Thoracic aorta (tissue), 2 donors: Measurements from ENCODE around the gene UROC1. TPM values are rescaled to one million over a fixed set of nuclear protein-coding genes. Genes with fewer than 3 reads are reported as not detected.

Experiments used
- ATAC-seq: fragments of 150-250 bp; one replicate; pipeline ENCODE4 v1.8.0; 2017; ENCODE audit warnings: low read depth; ENCODE audit not compliant: insufficient number of reproducible peaks, low FRiP score
- DNase-seq: peaks from one replicate; pipeline ENCODE4 v3.0.0-alpha.2; 2020; ENCODE audit warnings: low spot score
- H3K27ac ChIP-seq, 2 donors: fragments of 200-600 bp; sonication (generic); 1 replicate in 1 of 2; 2 replicates in 1 of 2; pipeline ENCODE4 v1.5.1; 2016; ENCODE audit warnings: mild to moderate bottlenecking in 2 of 2, moderate library complexity in 2 of 2
- H3K27me3 ChIP-seq: fragments of 200-600 bp; sonication (generic); replicated peaks from 2 replicates; pipeline ENCODE4 v1.6.0; 2016; ENCODE audit warnings: mild to moderate bottlenecking; ENCODE audit not compliant: insufficient read depth
- H3K36me3 ChIP-seq: fragments of 200-600 bp; sonication (generic); one replicate; pipeline ENCODE4 v1.5.1; 2016
- H3K4me1 ChIP-seq, 2 donors: fragments of 200-600 bp; sonication (generic); 1 replicate in 1 of 2; 2 replicates in 1 of 2; pipeline versions ENCODE4 v1.5.1 to v1.6.0; 2016; ENCODE audit warnings: low read depth in 2 of 2, mild to moderate bottlenecking in 1 of 2; ENCODE audit not compliant: control insufficient read depth in 1 of 2
- H3K4me3 ChIP-seq: fragments of 200-600 bp; sonication (generic); 2 replicates; pipeline ENCODE4 v1.5.1; 2016; ENCODE audit warnings: mild to moderate bottlenecking
- H3K9me3 ChIP-seq: fragments of 200-600 bp; sonication (generic); 2 replicates; pipeline ENCODE4 v1.5.1; 2016
- CTCF ChIP-seq: fragments of 200-600 bp; sonication (generic); IDR thresholded peaks from one replicate; pipeline ENCODE4 v1.5.1; 2019; ENCODE audit warnings: antibody characterized with exemption
- total RNA-seq, 2 donors: library from RNA; depleted of rRNA; stranded (reverse); fragments of >200 nt; gene quantifications; one replicate each; pipeline versions ENCODE4 v1.1.0 to v1.2.3, GENCODE V29; 2016

Gene UROC1
- total RNA-seq, 2 donors from 2014 or later = not detected

DNA sequence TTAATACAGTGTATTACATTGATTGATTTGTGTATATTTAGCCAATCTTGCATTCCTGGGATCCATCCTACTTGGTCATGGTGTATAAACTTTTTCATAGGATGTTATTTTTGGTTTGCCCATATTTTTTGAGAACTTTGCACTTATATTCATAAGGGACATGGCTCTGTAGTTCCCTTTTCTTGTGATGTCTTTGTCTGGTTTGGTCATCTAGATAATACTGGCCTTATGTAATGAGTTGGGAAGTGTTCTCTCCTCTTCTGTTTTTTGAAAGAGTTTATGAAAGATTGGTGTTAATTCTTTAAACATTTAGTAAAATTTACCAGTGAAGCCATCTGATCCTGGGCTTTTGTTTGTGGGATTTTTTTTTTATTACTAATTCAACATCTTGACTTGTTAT lies 15.9 kb upstream of the UROC1 start:
- no peak overlapping the region for H3K27ac ChIP-seq
- H3K4me1 ChIP-seq = no peaks in the 10 kb centered on the region
- DNase-seq = no peak
- H3K27me3 ChIP-seq = no peaks in the 10 kb centered on the region
- no peaks in the 10 kb centered on the region for H3K36me3 ChIP-seq
- H3K4me3 ChIP-seq = no peak overlapping the region
- no peak for ATAC-seq
- H3K9me3 ChIP-seq = no peaks in the 10 kb centered on the region
- TF ChIP-seq CTCF = no peak

GRCh38 chr3:126531051-126531330 lies 13.4 kb upstream of the UROC1 start:
- no peaks in the 10 kb centered on the region for H3K36me3 ChIP-seq
- no peak for TF ChIP-seq CTCF
- H3K9me3 ChIP-seq = no peaks in the 10 kb centered on the region
- H3K4me1 ChIP-seq = no peaks in the 10 kb centered on the region
- no peak overlapping the region for H3K4me3 ChIP-seq
- H3K27me3 ChIP-seq = no peaks in the 10 kb centered on the region
- DNase-seq = no peak
- ATAC-seq = no peak
- no peak overlapping the region for H3K27ac ChIP-seq

DNA sequence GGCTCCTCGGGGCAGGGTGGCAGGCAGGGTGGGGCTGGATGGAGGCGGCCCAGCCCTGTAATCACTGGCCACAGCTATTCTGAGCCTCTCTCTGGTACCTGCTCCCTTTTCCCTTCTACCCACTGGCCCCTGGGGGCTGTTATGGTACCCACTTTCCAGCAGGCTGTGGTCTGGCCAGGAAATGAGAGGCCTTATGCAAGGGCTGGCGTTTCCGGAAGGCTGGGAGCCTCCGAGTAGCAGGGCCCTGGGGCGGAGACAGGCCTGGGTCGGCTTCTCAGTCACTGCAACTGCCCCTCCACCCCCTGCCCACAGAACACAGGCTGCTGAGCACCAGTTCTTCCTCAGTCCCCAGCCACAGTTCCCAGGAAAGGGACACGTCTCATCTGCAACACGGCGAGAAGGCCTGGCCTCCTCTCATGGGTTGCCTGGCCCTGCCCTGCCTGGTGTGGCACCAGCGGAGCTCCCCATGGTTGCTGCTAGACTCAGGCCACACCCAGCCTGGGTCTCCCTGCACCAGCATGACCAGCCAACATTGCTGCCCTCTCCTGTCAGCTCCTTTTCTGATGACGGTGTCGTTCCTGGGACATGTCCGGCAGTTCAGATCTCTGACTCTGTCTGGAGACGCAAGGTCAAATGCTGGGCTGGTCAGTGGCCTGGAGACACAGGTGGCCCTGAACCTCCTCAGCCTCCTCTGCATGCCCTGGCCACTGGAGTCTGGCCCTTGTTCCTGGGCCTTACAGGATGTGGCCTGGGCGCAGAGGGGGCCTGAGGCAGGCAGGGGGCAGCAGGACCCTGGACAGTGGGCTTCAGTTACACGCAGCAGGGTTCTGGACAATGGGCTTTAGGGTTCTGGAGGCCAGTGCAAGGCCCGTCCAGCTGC lies 12.8 kb upstream of the UROC1 start:
- H3K27ac ChIP-seq = no peak overlapping the region
- no peak for DNase-seq
- no peaks in the 10 kb centered on the region for H3K27me3 ChIP-seq

DNA sequence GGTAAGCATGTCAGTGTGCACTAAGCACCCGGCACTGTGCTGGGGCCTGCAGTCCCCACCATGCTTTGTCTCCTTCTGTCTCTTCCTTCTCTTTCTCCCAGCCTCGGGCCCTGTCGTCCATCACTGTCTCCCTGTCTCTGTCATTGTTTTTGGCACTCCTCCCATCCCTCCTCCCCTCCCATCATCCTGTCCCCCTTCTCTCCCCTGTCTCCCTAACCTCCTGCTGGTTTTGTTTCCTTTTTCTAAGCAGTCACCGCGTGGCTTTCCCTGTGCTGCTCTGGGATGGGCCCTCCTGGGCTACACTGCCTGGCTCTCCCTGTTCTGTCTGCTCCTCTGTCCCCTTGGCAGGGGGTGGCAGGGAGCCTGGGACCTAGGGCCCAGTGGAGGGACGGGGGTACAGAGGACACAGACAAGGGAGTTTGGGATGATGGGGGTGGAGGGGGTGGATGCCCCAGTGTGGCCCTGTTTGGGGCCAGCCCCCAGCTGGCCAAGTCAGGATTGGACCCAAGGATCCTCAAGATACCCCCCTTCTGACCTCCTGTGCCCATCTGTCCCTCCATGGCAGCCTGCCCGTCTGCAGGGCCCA lies 12.1 kb upstream of the UROC1 start:
- H3K27ac ChIP-seq = no peak overlapping the region
- no peak for TF ChIP-seq CTCF
- no peaks in the 10 kb centered on the region for H3K9me3 ChIP-seq
- no peaks in the 10 kb centered on the region for H3K27me3 ChIP-seq
- H3K4me3 ChIP-seq = no peak overlapping the region
- no peaks in the 10 kb centered on the region for H3K36me3 ChIP-seq
- ATAC-seq (no peak), DNase-seq (no peak)
- H3K4me1 ChIP-seq = peaks cover 0 to 3% of the 10 kb centered on the region in 2 donors

More for the DNA sequence above, 12.8 kb upstream of the UROC1 start:
- no peaks in the 10 kb centered on the region for H3K4me1 ChIP-seq
- H3K9me3 ChIP-seq = no peaks in the 10 kb centered on the region
- TF ChIP-seq CTCF = no peak
- ATAC-seq = no peak
- H3K4me3 ChIP-seq = no peak overlapping the region
- H3K36me3 ChIP-seq = no peaks in the 10 kb centered on the region

DNA sequence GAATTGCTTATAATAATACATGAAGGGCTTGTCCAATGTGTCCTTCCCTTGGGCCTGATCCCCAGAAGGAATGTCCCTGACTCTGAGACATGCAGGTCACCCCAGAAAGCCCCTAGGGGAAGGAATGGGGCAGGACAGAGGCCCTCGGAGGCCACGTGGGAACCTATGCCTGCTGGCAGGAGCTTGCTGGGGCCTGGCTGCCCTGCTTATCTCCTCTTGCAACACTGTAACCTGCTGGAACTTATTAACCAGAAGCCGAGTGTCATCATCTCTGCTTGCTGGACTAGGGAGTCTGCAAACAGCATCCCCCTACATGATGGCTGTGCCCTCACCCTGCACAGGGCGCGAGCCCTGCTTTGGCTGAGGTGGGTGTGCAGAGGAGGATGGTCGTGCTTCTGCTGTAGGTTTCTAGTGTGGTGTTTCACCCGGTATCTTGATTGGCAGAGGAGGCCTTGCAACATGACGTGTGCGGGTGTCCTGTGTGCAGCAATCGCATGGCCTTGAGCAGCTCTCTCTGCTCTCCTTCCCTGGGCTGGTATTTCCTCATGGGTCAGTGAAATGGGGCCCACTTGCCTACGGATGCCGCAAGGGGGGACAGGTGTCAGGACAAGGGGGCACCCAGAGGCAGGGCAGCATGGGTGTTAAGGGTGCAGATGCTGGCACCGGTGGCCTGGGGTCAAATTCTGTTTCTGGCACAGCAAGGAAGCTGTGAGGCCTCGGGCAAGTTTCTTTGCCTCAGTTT lies 11.4 kb upstream of the UROC1 start:
- no peaks in the 10 kb centered on the region for H3K36me3 ChIP-seq
- H3K4me3 ChIP-seq = no peak overlapping the region
- ATAC-seq (no peak), DNase-seq (no peak)
- no peak overlapping the region for H3K27ac ChIP-seq
- no peak for TF ChIP-seq CTCF
- H3K27me3 ChIP-seq = no peaks in the 10 kb centered on the region
- no peaks in the 10 kb centered on the region for H3K9me3 ChIP-seq
- peaks cover 4 to 10% of the 10 kb centered on the region in 2 donors for H3K4me1 ChIP-seq
